ENCODE results near the gene PEAK1.

DNA sequence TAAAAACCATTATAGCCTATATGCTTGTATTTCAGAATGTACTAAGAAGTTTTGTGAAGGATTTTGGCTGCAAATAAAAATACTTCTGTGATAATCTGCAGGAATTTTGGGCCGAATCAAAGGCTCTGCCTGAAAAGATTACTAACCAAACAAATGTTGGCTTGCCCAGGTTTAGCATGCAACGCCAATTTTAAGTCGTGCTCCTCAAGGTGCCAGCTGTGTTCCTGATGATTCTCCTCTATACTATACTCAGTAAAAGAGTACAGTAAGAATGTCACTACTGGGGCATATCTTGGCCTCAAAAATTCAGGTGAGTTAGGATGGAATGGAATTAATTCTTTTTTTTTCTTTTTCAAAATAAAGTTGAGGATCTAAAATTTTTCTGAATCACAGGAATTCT, 198.2 kb downstream of the PEAK1 start:
- no peak for TF ChIP-seq POLR2AphosphoS5 (IDR thresholded peaks at IDR 0.05; ENCODE audit: insufficient read depth, low read depth, low read length)
- TF ChIP-seq, protein P1, sequence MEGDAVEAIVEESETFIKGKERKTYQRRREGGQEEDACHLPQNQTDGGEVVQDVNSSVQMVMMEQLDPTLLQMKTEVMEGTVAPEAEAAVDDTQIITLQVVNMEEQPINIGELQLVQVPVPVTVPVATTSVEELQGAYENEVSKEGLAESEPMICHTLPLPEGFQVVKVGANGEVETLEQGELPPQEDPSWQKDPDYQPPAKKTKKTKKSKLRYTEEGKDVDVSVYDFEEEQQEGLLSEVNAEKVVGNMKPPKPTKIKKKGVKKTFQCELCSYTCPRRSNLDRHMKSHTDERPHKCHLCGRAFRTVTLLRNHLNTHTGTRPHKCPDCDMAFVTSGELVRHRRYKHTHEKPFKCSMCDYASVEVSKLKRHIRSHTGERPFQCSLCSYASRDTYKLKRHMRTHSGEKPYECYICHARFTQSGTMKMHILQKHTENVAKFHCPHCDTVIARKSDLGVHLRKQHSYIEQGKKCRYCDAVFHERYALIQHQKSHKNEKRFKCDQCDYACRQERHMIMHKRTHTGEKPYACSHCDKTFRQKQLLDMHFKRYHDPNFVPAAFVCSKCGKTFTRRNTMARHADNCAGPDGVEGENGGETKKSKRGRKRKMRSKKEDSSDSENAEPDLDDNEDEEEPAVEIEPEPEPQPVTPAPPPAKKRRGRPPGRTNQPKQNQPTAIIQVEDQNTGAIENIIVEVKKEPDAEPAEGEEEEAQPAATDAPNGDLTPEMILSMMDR (IDR thresholded peaks at IDR 0.05; ENCODE audit: extremely low read depth in 1 of 2, insufficient read depth in 1 of 2, low read depth in 1 of 2, low read length in 2 of 2) = no peak
